ENCODE measurements around the gene ACTBL2. TPM values are rescaled to one million over a fixed set of nuclear protein-coding genes. Genes with fewer than 3 reads are reported as not detected.

ACTBL2 gene
- total and polyA plus RNA-seq, 4 donors, result not detected

DNA sequence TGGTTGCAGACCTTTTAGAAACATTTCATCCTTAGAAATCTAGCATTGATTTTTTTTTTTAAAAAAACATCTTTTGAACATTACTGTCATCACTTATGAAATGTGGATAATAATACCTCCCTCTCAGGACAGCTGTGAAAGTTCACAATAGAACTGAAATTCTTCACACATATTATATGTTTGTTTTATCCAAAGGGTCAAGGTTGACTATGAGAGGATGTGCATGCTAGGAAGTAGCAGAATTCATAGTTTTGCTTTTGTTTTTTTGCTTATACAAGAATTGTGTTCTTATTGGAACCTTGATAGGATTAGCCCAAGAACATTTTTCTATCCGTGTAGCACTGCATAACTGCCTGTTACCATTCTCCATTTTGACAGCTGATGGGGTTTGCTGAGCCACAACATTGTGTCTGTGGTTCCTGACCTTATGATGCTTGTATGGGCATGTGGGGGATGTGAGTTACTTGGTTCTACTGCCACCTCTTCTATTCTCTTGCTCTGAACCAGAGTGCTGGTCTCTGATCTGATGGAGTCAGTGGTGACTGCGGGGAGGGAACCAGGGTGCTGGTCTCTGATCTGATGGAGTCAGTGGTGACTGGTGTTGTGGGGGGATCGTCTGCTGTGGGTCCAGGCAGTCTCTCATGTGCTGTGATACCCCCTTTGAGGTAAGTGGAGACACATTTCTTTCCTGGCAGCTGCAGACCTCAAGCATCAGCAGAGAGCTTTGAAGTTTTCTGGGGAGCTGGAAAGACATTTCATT lies 27.1 kb upstream of the ACTBL2 start:
- Histone ChIP-seq H3K27me3 (ENCODE audit: control insufficient read depth, insufficient read depth, low read length) (no peaks in the 10 kb centered on the region), H3K27ac (ENCODE audit: low read depth, low read length) (no peak overlapping the region), H3K9me3 (ENCODE audit: control insufficient read depth, insufficient read depth, low read length) (no peaks in the 10 kb centered on the region), H3K4me3 (ENCODE audit: low read depth, low read length) (no peak overlapping the region), H3K4me1 (ENCODE audit: control insufficient read depth, insufficient read depth, low read length) (no peaks in the 10 kb centered on the region), H3K36me3 (ENCODE audit: control insufficient read depth, insufficient read depth, low read length) (no peaks in the 10 kb centered on the region)
- no peak for DNase-seq (ENCODE audit: low read depth in 4 of 6, low spot score in 6 of 6)
- whole genome bisulfite sequencing (ENCODE audit: insufficient coverage), result 79% methylated on average over 2 of the region's 3 CpGs

DNA sequence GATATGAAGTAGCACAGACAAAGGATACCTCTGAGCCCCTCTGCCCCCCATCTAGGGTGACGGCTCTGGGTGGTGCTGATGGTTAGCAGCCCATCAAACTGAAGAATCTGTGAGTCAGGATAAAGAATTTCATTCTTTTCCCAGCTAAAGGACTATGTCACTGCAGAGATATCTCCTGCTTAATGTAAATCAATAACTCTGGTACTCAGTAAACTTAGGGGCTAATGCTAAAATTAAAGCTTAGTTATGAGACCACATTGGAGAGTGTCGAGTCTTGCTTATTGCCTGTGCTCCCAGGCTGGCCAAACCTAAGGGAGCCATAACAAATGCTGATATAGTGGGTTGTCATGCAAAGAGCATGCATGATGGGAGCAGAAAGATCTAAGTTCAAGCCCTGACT lies 25.6 kb upstream of the ACTBL2 start:
- no peaks in the 10 kb centered on the region for H3K36me3 ChIP-seq (ENCODE audit: control insufficient read depth, insufficient read depth, low read length)
- H3K4me1 ChIP-seq (ENCODE audit: control insufficient read depth, insufficient read depth, low read length), result peaks cover 3% of the 10 kb centered on the region
- DNase-seq (ENCODE audit: low read depth in 4 of 6, low spot score in 6 of 6), result no peak
- no peak overlapping the region for H3K4me3 ChIP-seq (ENCODE audit: low read depth, low read length)
- H3K27ac ChIP-seq (ENCODE audit: low read depth, low read length), result no peak overlapping the region
- 93% methylated on average over 1 of the region's 2 CpGs for WGBS (ENCODE audit: insufficient coverage)
- H3K9me3 ChIP-seq (ENCODE audit: control insufficient read depth, insufficient read depth, low read length), result no peaks in the 10 kb centered on the region
- H3K27me3 ChIP-seq (ENCODE audit: control insufficient read depth, insufficient read depth, low read length), result no peaks in the 10 kb centered on the region

DNA sequence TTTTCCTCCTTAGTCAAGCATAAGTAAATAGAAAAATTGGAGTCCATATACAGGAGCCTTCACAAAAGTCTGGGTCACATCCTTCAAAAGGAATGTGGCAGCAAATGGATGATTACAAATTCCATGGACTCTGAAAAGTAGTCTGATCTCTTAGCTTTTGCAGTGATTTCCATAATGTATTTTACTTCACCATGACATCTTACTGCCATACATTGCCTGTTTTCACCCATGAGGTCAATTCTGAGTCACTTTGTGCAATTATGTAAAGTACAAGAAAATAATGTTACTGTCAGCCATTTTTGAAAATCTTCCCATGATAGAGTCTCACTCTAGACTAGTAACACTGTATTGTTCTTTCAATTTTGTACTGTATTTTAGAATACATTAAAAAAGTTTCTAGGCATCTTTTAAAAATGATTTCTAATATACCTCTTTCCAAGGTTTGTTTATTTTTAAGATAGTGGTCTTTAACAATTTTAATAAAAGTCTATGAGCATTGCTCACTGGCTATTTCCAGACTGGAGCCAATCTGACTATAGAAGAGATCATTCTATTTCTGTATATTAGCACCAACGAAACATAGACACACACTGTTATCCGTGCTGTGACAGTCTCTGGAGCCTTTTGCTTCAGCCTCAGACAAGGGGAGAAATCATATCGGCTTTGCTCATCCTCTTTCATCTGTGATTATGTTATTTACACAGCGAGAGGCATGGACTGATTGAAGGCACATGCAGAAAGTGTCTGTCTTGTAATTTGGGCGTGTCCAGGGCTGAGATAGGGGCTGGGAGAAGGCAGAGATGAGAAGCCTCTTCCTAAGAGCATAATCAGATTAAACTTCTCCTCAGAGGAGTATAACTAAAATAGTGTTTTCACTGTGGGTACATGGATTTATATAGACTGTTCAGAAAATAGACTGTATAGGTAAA lies 22.9 kb upstream of the ACTBL2 start:
- Histone ChIP-seq H3K9me3 (ENCODE audit: control insufficient read depth, insufficient read depth, low read length) (no peaks in the 10 kb centered on the region), H3K4me3 (ENCODE audit: low read depth, low read length) (no peak overlapping the region), H3K4me1 (ENCODE audit: control insufficient read depth, insufficient read depth, low read length) (peaks cover 8% of the 10 kb centered on the region), H3K27me3 (ENCODE audit: control insufficient read depth, insufficient read depth, low read length) (no peaks in the 10 kb centered on the region), H3K27ac (ENCODE audit: low read depth, low read length) (no peak overlapping the region), H3K36me3 (ENCODE audit: control insufficient read depth, insufficient read depth, low read length) (no peaks in the 10 kb centered on the region)
- WGBS (ENCODE audit: insufficient coverage), result 90% methylated on average over 2 of the region's 5 CpGs
- DNase-seq (ENCODE audit: low read depth in 4 of 6, low spot score in 6 of 6), result no peak

DNA sequence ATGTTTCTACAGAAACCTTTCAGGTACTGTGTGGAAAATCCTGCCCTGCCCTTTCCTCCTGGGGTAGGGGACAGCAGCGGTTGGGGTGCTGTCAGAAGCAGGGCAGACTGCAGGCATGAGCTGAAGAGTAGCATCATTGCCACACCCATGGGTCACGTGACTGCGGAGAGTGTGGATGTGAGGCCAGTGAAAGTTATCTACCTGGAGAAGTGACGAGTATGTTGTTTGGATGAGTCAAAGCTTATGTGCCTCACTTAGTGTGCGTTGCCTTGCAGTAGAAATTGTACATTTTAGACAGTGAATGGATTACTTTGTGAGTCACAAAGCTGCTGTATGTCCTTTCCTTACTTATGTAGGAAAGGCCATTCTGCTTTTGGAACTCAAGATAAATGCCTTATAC lies 21.7 kb upstream of the ACTBL2 start:
- Histone ChIP-seq H3K27ac (ENCODE audit: low read depth, low read length) (peak overlapping the region; percentile 25), H3K4me3 (ENCODE audit: low read depth, low read length) (no peak overlapping the region), H3K27me3 (ENCODE audit: control insufficient read depth, insufficient read depth, low read length) (no peaks in the 10 kb centered on the region), H3K36me3 (ENCODE audit: control insufficient read depth, insufficient read depth, low read length) (no peaks in the 10 kb centered on the region), H3K9me3 (ENCODE audit: control insufficient read depth, insufficient read depth, low read length) (no peaks in the 10 kb centered on the region), H3K4me1 (ENCODE audit: control insufficient read depth, insufficient read depth, low read length) (peaks cover 8% of the 10 kb centered on the region)
- DNase-seq (ENCODE audit: low read depth in 4 of 6, low spot score in 6 of 6), result no peak
- WGBS (ENCODE audit: insufficient coverage), result 97% methylated on average over 4 of the region's 5 CpGs

DNA sequence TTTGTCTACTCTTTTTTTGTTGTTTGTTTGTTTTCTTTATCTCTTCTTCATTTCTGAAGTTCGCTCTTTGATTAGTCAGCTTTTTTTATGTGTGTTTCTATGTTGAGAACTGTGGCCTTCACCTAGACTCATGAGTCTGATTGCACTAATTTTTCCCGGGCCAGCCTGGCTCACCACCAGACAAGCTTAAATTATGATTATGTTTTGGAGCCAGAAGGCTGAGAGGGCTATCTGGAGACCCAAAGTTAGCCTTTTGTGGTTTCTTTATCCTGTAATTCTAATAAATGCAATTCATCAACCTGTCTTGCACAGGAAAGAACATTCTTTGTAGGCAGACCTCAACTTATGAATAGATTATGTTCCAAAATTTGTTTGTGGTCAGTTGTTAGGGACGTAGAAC lies 20.8 kb upstream of the ACTBL2 start:
- no peak overlapping the region for H3K4me3 ChIP-seq (ENCODE audit: low read depth, low read length)
- no CpG with 5 or more reads among the region's 3 CpGs for whole genome bisulfite sequencing (ENCODE audit: insufficient coverage)
- no peak overlapping the region for H3K27ac ChIP-seq (ENCODE audit: low read depth, low read length)
- no peaks in the 10 kb centered on the region for H3K36me3 ChIP-seq (ENCODE audit: control insufficient read depth, insufficient read depth, low read length)
- H3K4me1 ChIP-seq (ENCODE audit: control insufficient read depth, insufficient read depth, low read length), result peaks cover 8% of the 10 kb centered on the region
- no peaks in the 10 kb centered on the region for H3K9me3 ChIP-seq (ENCODE audit: control insufficient read depth, insufficient read depth, low read length)
- no peak for DNase-seq (ENCODE audit: low read depth in 4 of 6, low spot score in 6 of 6)
- no peaks in the 10 kb centered on the region for H3K27me3 ChIP-seq (ENCODE audit: control insufficient read depth, insufficient read depth, low read length)

DNA sequence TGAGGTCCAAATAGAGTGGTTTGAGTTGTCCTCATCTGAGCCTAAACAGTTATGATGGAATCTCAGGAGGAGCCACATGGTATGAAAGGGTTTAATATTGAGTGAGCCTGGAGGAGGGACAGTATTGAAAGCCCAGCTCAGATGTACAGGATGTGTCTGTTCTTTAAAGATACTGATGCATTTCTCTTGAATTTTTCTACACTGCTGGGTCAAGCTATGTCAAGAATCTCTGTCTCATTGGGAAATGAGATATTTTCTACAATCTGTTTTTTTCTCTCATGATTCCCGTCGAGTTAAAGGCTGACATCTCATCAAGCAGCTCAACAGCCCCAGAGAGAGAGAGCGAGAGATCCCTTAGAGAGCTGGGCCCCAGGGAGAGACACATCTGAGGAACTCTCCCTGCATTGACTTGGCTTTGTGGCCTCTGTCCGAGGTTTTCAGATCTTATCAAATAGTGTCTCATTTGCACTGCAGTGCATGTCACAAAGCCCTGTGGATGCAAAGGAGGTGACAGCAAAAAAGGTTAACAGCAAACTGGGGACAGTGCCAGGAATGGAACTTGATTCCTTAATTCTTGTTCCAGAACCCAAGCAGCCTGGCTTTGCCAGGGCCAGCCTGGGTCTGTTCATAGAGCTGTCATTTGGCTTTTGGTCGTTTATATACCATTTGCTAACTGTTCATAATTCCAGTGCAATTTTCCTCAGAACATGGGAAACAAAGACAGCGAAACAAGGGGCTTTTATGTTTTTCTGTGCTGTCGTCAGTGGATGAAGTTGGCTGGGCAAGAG lies 19.0 kb upstream of the ACTBL2 start:
- 24% methylated on average over 4 of the region's 7 CpGs for WGBS (ENCODE audit: insufficient coverage)
- DNase-seq (ENCODE audit: low read depth in 4 of 6, low spot score in 6 of 6), result peak in 1 of 6 donors; percentile 68
- H3K4me3 ChIP-seq (ENCODE audit: low read depth, low read length), result no peak overlapping the region
- H3K27me3 ChIP-seq (ENCODE audit: control insufficient read depth, insufficient read depth, low read length), result no peaks in the 10 kb centered on the region
- peak overlapping the region; percentile 75 for H3K27ac ChIP-seq (ENCODE audit: low read depth, low read length)
- H3K4me1 ChIP-seq (ENCODE audit: control insufficient read depth, insufficient read depth, low read length), result peaks cover 8% of the 10 kb centered on the region
- no peaks in the 10 kb centered on the region for H3K36me3 ChIP-seq (ENCODE audit: control insufficient read depth, insufficient read depth, low read length)
- H3K9me3 ChIP-seq (ENCODE audit: control insufficient read depth, insufficient read depth, low read length), result no peaks in the 10 kb centered on the region

DNA sequence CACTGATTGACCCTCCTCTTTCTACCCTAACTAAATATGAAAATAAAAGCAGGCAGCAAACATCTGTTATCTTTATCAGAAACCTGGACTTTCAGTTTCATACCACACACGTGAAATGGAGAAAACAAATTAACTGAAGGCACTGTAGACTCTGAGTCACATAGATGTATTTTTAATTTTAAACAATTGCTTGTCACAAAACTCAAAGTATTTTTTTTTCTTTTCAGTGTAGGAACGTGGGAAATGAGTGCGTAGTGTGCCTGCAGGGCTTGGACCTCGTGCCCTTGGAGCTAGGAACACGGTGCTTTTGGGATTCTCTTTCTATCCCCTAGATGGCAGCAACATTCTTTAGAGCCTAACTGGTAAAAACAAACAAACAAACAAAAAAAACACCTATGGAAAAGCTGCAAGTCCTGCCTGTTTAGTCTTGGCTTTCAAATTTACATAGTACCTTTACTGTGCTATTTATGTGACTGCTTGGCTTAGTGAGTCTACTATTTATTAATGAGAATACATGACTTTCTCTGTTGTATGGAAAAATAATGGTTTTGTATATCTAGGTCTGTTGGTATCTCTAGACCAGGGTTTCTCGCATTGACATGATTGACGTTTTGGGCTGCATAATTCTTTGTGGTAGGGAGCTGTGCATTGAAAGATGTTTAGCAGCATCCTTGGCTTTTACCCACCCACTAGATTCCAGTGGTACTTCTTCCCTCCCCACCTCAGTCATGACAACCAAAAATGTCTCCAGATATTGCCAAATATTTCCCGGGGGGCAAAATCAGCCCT lies 16.8 kb upstream of the ACTBL2 start:
- H3K27ac ChIP-seq (ENCODE audit: low read depth, low read length), result no peak overlapping the region
- no peaks in the 10 kb centered on the region for H3K27me3 ChIP-seq (ENCODE audit: control insufficient read depth, insufficient read depth, low read length)
- peak; percentile 31 to 93 (median 55) for DNase-seq (ENCODE audit: low read depth in 4 of 6, low spot score in 6 of 6)
- H3K9me3 ChIP-seq (ENCODE audit: control insufficient read depth, insufficient read depth, low read length), result no peaks in the 10 kb centered on the region
- no peak overlapping the region for H3K4me3 ChIP-seq (ENCODE audit: low read depth, low read length)
- peaks cover 8% of the 10 kb centered on the region for H3K4me1 ChIP-seq (ENCODE audit: control insufficient read depth, insufficient read depth, low read length)
- H3K36me3 ChIP-seq (ENCODE audit: control insufficient read depth, insufficient read depth, low read length), result no peaks in the 10 kb centered on the region
- WGBS (ENCODE audit: insufficient coverage), result 30% methylated on average over 2 of the region's 8 CpGs

DNA sequence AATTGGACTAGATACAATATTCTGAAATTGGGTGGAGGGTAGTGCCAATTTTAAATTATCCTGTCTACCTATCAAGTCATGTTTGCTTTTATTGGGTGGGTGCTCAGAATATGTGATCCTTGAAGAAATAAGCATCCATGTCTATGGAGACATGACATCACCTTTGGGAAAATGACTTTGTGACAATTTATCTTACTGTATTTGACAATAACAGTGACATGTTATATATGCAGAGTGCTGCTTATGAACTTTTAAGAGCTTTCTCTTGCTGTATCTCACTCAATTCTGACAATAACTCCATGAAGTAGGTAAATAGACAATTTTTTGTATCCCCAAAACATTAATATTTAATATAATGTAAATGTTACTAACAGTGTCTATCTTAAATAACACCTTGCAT lies 15.1 kb upstream of the ACTBL2 start:
- H3K27ac ChIP-seq (ENCODE audit: low read depth, low read length), result no peak overlapping the region
- no peak overlapping the region for H3K4me3 ChIP-seq (ENCODE audit: low read depth, low read length)
- no peaks in the 10 kb centered on the region for H3K27me3 ChIP-seq (ENCODE audit: control insufficient read depth, insufficient read depth, low read length)
- no peaks in the 10 kb centered on the region for H3K36me3 ChIP-seq (ENCODE audit: control insufficient read depth, insufficient read depth, low read length)
- DNase-seq (ENCODE audit: low read depth in 4 of 6, low spot score in 6 of 6), result no peak
- no peaks in the 10 kb centered on the region for H3K9me3 ChIP-seq (ENCODE audit: control insufficient read depth, insufficient read depth, low read length)
- H3K4me1 ChIP-seq (ENCODE audit: control insufficient read depth, insufficient read depth, low read length), result peaks cover 5% of the 10 kb centered on the region
